Measurements from ENCODE around the gene MBOAT7.
A peak's percentile ranks its signal among the peaks of the same experiment; 100 is the strongest.
"Not testable (repeated sequence)": the region's sequence is repeated elsewhere in the genome, so short reads cannot be mapped to it uniquely, and the experiment has no call there.

Gene MBOAT7

DNA sequence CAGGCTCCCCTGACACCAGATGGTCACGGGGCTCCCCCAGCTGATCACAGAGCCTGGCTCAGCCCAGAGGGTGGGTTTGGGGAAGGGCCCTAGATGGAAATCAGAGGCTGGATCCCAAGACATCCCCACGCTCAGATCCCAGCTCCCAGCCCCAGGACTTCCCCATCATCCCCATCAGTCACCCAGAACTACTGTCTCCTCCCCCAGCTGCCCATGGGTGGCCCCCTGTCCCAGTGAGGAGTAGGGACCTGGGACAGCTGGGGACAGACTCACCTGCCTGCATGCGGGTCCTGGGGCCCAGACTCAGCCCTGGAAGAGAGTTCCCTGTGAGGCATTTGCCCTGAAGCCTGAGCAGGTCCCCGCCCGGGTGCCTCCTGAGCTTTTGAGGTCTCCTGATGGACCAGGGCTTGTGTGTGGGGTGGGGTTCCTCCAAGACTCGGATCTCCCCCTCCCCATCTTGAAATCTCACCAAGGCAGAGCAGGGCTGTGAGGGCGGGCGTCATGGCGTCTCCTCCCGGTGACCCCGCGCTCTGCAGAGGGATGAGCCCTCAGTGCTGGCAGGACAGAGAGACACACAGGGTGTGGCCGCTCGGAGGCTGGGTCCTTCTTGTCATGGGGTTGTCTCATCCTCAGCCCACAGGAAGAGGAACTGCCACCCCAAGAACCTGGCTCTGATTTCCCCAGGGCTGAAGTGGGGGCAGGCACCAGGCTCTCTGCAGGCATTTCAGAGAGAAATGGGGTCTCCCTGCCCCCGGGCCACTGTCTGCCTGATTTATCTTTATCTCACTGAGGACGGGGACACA is 33.3 kb upstream of the MBOAT7 start, which contains the start of gene LILRB3:
LILRB3 (minus strand) TSS at position 534 of the 803 bp plus-strand sequence; CDS start at position 503, 31 bp downstream.
- Mint-ChIP-seq H3K27ac (peak within 1 kb of the TSS; percentile 40), H3K4me1 (peaks cover 57% of the 10 kb centered on the region), H3K27me3 (ENCODE audit: low read depth, poor library complexity) (peaks cover 11% of the 10 kb centered on the region), H3K4me3 (peak within 1 kb of the TSS; percentile 50)
- DNase-seq; H3K9me3 Mint-ChIP-seq; H3K36me3 Mint-ChIP-seq (ENCODE audit: low read depth): not testable (repeated sequence)

DNA sequence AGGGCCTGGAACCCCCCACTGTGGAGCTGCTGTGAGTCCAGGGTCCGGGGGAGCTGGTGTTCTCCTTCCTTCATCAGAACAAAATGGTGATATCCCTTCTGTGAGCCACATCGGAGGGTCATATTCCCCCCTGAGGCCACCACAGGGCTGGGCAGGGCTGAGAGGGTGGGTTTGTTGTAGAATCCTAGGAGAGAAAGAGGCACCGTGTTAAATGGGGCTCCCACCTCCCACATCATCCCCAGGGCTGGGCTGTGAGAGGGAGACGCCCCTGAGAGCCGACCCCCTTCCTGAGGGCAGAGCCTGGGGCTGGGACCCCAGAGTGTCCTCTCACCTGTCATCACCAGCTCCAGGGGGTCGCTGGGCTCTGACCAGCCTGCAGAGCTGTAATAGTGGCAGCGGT is 32.6 kb upstream of the MBOAT7 start:
- DNase-seq; H3K36me3 Mint-ChIP-seq (ENCODE audit: low read depth); H3K9me3 Mint-ChIP-seq; H3K27ac Mint-ChIP-seq; H3K4me3 Mint-ChIP-seq: not testable (repeated sequence)
- Mint-ChIP-seq H3K27me3 (ENCODE audit: low read depth, poor library complexity) (peaks cover 11% of the 10 kb centered on the region), H3K4me1 (peaks cover 64% of the 10 kb centered on the region)

GRCh38 chr19:54219702-54220101 is 30.3 kb upstream of the MBOAT7 start:
- Mint-ChIP-seq H3K4me1 (peaks cover 65% of the 10 kb centered on the region), H3K36me3 (ENCODE audit: low read depth) (peaks cover 13% of the 10 kb centered on the region), H3K9me3 (peaks cover 10% of the 10 kb centered on the region)
- not testable (repeated sequence) for H3K27ac Mint-ChIP-seq; H3K4me3 Mint-ChIP-seq; DNase-seq; H3K27me3 Mint-ChIP-seq (ENCODE audit: low read depth, poor library complexity)

GRCh38 chr19:54218960-54219661 is 29.7 kb upstream of the MBOAT7 start:
- Mint-ChIP-seq H3K4me1 (peaks cover 66% of the 10 kb centered on the region), H3K4me3 (peak overlapping the region; percentile 65), H3K27ac (peak overlapping the region; percentile 72), H3K9me3 (peaks cover 10% of the 10 kb centered on the region), H3K27me3 (ENCODE audit: low read depth, poor library complexity) (peaks cover 8% of the 10 kb centered on the region), H3K36me3 (ENCODE audit: low read depth) (peaks cover 16% of the 10 kb centered on the region)
- TF ChIP-seq, protein P1, sequence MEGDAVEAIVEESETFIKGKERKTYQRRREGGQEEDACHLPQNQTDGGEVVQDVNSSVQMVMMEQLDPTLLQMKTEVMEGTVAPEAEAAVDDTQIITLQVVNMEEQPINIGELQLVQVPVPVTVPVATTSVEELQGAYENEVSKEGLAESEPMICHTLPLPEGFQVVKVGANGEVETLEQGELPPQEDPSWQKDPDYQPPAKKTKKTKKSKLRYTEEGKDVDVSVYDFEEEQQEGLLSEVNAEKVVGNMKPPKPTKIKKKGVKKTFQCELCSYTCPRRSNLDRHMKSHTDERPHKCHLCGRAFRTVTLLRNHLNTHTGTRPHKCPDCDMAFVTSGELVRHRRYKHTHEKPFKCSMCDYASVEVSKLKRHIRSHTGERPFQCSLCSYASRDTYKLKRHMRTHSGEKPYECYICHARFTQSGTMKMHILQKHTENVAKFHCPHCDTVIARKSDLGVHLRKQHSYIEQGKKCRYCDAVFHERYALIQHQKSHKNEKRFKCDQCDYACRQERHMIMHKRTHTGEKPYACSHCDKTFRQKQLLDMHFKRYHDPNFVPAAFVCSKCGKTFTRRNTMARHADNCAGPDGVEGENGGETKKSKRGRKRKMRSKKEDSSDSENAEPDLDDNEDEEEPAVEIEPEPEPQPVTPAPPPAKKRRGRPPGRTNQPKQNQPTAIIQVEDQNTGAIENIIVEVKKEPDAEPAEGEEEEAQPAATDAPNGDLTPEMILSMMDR (IDR thresholded peaks at IDR 0.05): no peak
- DNase-seq: no peak

GRCh38 chr19:54218259-54218658 is 28.9 kb upstream of the MBOAT7 start:
- H3K4me3 Mint-ChIP-seq: peak overlapping the region; percentile 65
- TF ChIP-seq, protein P1 (IDR thresholded peaks at IDR 0.05): no peak
- DNase-seq: no peak
- H3K4me1 Mint-ChIP-seq: peaks cover 60% of the 10 kb centered on the region
- H3K9me3 Mint-ChIP-seq: peaks cover 11% of the 10 kb centered on the region
- peaks cover 6% of the 10 kb centered on the region for H3K27me3 Mint-ChIP-seq (ENCODE audit: low read depth, poor library complexity)
- peak overlapping the region; percentile 94 for H3K27ac Mint-ChIP-seq
- peaks cover 22% of the 10 kb centered on the region for H3K36me3 Mint-ChIP-seq (ENCODE audit: low read depth)

- H3K27me3 Mint-ChIP-seq (ENCODE audit: low read depth, poor library complexity); DNase-seq: not testable (repeated sequence)
- Mint-ChIP-seq H3K4me1 (peaks cover 54% of the 10 kb centered on the region), H3K36me3 (ENCODE audit: low read depth) (peaks cover 28% of the 10 kb centered on the region), H3K9me3 (peaks cover 15% of the 10 kb centered on the region), H3K27ac (peak overlapping the region; percentile 94), H3K4me3 (peak overlapping the region; percentile 50)
Measured at GRCh38 chr19:54217517-54218247, 28.3 kb upstream of the MBOAT7 start.

- DNase-seq: no peak
- Mint-ChIP-seq H3K4me3 (no peak overlapping the region), H3K36me3 (ENCODE audit: low read depth) (peaks cover 30% of the 10 kb centered on the region), H3K4me1 (peaks cover 50% of the 10 kb centered on the region), H3K9me3 (peaks cover 15% of the 10 kb centered on the region), H3K27ac (peak overlapping the region; percentile 55), H3K27me3 (ENCODE audit: low read depth, poor library complexity) (peaks cover 4% of the 10 kb centered on the region)
- TF ChIP-seq, protein P1 (IDR thresholded peaks at IDR 0.05): no peak
Measured at GRCh38 chr19:54216869-54217268, 27.5 kb upstream of the MBOAT7 start.

GRCh38 chr19:54214734-54215133 is 25.4 kb upstream of the MBOAT7 start:
- DNase-seq; H3K4me3 Mint-ChIP-seq; H3K27me3 Mint-ChIP-seq (ENCODE audit: low read depth, poor library complexity); H3K27ac Mint-ChIP-seq: not testable (repeated sequence)
- Mint-ChIP-seq H3K4me1 (peaks cover 57% of the 10 kb centered on the region), H3K9me3 (peaks cover 15% of the 10 kb centered on the region), H3K36me3 (ENCODE audit: low read depth) (peaks cover 43% of the 10 kb centered on the region)

GRCh38 chr19:54214217-54214616 is 24.8 kb upstream of the MBOAT7 start:
- Mint-ChIP-seq H3K4me1 (peaks cover 60% of the 10 kb centered on the region), H3K36me3 (ENCODE audit: low read depth) (peaks cover 44% of the 10 kb centered on the region), H3K9me3 (peaks cover 15% of the 10 kb centered on the region)
- not testable (repeated sequence) for H3K4me3 Mint-ChIP-seq; H3K27me3 Mint-ChIP-seq (ENCODE audit: low read depth, poor library complexity); H3K27ac Mint-ChIP-seq; DNase-seq
